Neuronal stem cell (in vitro differentiated cells): ENCODE measurements around the gene NOL3.

Experiments
- DNase-seq: peaks from one replicate; pipeline ENCODE4 v3.0.0-alpha.2; 2013; ENCODE audit warnings: low spot score
- H2AFZ ChIP-seq: one replicate; pipeline ENCODE4 v1.6.1; 2013; ENCODE audit warnings: mild to moderate bottlenecking, low read length, inconsistent platforms
- H2AK5ac ChIP-seq: 2 replicates; pipeline ENCODE4 v1.6.1; 2013; ENCODE audit warnings: low read depth, mild to moderate bottlenecking, inconsistent platforms, low read length, moderate library complexity, mixed read lengths
- H2BK120ac ChIP-seq: 2 replicates; pipeline ENCODE4 v1.6.1; 2013; ENCODE audit warnings: low read depth, mild to moderate bottlenecking, inconsistent platforms, low read length, moderate library complexity, mixed read lengths
- H2BK12ac ChIP-seq: one replicate; pipeline ENCODE4 v1.6.1; 2013; ENCODE audit warnings: low read length, inconsistent platforms
- H2BK15ac ChIP-seq: 2 replicates; pipeline ENCODE4 v1.6.1; 2013; ENCODE audit warnings: mild to moderate bottlenecking, low read length, inconsistent platforms, mixed read lengths
- H2BK5ac ChIP-seq: one replicate; pipeline ENCODE4 v1.6.1; 2013; ENCODE audit warnings: inconsistent platforms, mild to moderate bottlenecking, low read length, moderate library complexity
- H3K14ac ChIP-seq: one replicate; pipeline ENCODE4 v1.6.1; 2013; ENCODE audit warnings: low read length, inconsistent platforms
- H3K18ac ChIP-seq: 2 replicates; pipeline ENCODE4 v1.6.1; 2013; ENCODE audit warnings: low read length, inconsistent platforms
- H3K23ac ChIP-seq: 2 replicates; pipeline ENCODE4 v1.6.1; 2013; ENCODE audit warnings: low read depth, mild to moderate bottlenecking, mixed read lengths, low read length, inconsistent platforms; ENCODE audit not compliant: poor library complexity
- H3K27ac ChIP-seq: replicated peaks from 3 replicates; pipeline ENCODE4 v1.5.1; 2013; ENCODE audit warnings: low read length, inconsistent platforms
- H3K27me3 ChIP-seq, 3 experiments: 2 replicates each; pipeline ENCODE4 v1.6.1; 2013; ENCODE audit warnings: low read length in 3 of 3, mild to moderate bottlenecking in 2 of 3, inconsistent platforms in 1 of 3, low read depth in 1 of 3, mixed read lengths in 1 of 3, moderate library complexity in 1 of 3; ENCODE audit not compliant: control insufficient read depth in 3 of 3, insufficient read depth in 3 of 3
- H3K36me3 ChIP-seq, 2 donors: replicated peaks in 1 of 2; 2 replicates each; pipeline ENCODE4 v1.6.1; 2013; ENCODE audit warnings: low read length in 2 of 2; ENCODE audit not compliant: control insufficient read depth in 2 of 2, insufficient read depth in 2 of 2
- H3K4ac ChIP-seq: 2 replicates; pipeline ENCODE4 v1.6.1; 2013; ENCODE audit warnings: inconsistent platforms, mild to moderate bottlenecking, low read length, moderate library complexity
- H3K4me1 ChIP-seq, 2 donors: 1 replicate in 1 of 2; 2 replicates in 1 of 2; pipeline ENCODE4 v1.6.1; 2013; ENCODE audit warnings: low read length in 2 of 2, low read depth in 1 of 2; ENCODE audit not compliant: control insufficient read depth in 2 of 2, insufficient read depth in 1 of 2
- H3K4me2 ChIP-seq: one replicate; pipeline ENCODE4 v1.6.1; 2013; ENCODE audit warnings: mild to moderate bottlenecking, low read length, inconsistent platforms; ENCODE audit not compliant: insufficient read depth, poor library complexity, severe bottlenecking
- H3K4me3 ChIP-seq, 2 donors: 2 replicates each; pipeline ENCODE4 v1.5.1; 2013; ENCODE audit warnings: low read length in 2 of 2, mild to moderate bottlenecking in 2 of 2, inconsistent platforms in 1 of 2, moderate library complexity in 1 of 2
- H3K79me1 ChIP-seq: one replicate; pipeline ENCODE4 v1.6.1; 2013; ENCODE audit warnings: low read depth, mild to moderate bottlenecking, inconsistent platforms, low read length, moderate library complexity
- H3K9ac ChIP-seq: one replicate; pipeline ENCODE4 v1.6.1; 2013; ENCODE audit warnings: mild to moderate bottlenecking, low read depth, low read length, inconsistent platforms; ENCODE audit not compliant: poor library complexity
- H3K9me3 ChIP-seq, 2 donors: replicated peaks in 1 of 2; 2 replicates each; pipeline versions ENCODE3 to v1.6.1; 2013; ENCODE audit warnings: low read length in 2 of 2, mild to moderate bottlenecking in 2 of 2, inconsistent platforms in 1 of 2, low read depth in 1 of 2, mixed read lengths in 1 of 2, moderate library complexity in 1 of 2; ENCODE audit not compliant: control insufficient read depth in 2 of 2, insufficient read depth in 1 of 2
- H4K8ac ChIP-seq: one replicate; pipeline ENCODE4 v1.6.1; 2013; ENCODE audit warnings: low read depth, mild to moderate bottlenecking, inconsistent platforms, low read length, moderate library complexity
- H4K91ac ChIP-seq: one replicate; pipeline ENCODE4 v1.6.1; 2013; ENCODE audit warnings: low read length, low read depth, mild to moderate bottlenecking, inconsistent platforms; ENCODE audit not compliant: poor library complexity
- WGBS, 2 donors: extraction: QIAGEN DNeasy Blood & Tissue Kit; methylation state at CpG; one replicate each; pipeline ENCODE4 v1.1.7; 2013; ENCODE audit warnings: missing lambda C conversion rate in 2 of 2, mixed read lengths in 1 of 2; ENCODE audit not compliant: insufficient read length in 2 of 2, insufficient replicate concordance in 1 of 2; ENCODE audit errors: extremely low coverage in 2 of 2; 5-methylcytosine and 5-hydroxymethylcytosine counted together

NOL3 gene

GRCh38 chr16:67150047-67150832 lies 20.1 kb upstream of the NOL3 start:
- peak overlapping the region; percentile 59 for H2BK5ac ChIP-seq
- no peak overlapping the region for H2BK12ac ChIP-seq
- peak overlapping the region; percentile 53 for H3K9ac ChIP-seq
- peaks cover 23 to 59% (median 38%) of the 10 kb centered on the region in 3 experiments for H3K27me3 ChIP-seq
- H3K4me1 ChIP-seq = peaks cover 2 to 4% of the 10 kb centered on the region in 2 donors
- peaks cover 23 to 35% of the 10 kb centered on the region in 2 donors for H3K36me3 ChIP-seq
- H2AK5ac ChIP-seq = peak overlapping the region; percentile 51
- no peak overlapping the region for H3K27ac ChIP-seq
- peak overlapping the region; percentile 71 for H3K14ac ChIP-seq
- peak overlapping the region; percentile 44 to 84 for H3K4me3 ChIP-seq
- peak overlapping the region; percentile 55 for H3K23ac ChIP-seq
- no peak overlapping the region for H4K8ac ChIP-seq
- no peak overlapping the region for H4K91ac ChIP-seq
- no peaks in the 10 kb centered on the region for H3K79me1 ChIP-seq
- H3K9me3 ChIP-seq = peaks cover 0 to 7% of the 10 kb centered on the region in 2 donors
- peak overlapping the region; percentile 89 for H2BK15ac ChIP-seq
- no peak overlapping the region for H3K4ac ChIP-seq
- H2AFZ ChIP-seq = peak overlapping the region; percentile 95
- H3K4me2 ChIP-seq = peak overlapping the region; percentile 89
- WGBS, 2 donors = no CpG with 5 or more reads among the region's 94 CpGs
- peak overlapping the region; percentile 88 for H3K18ac ChIP-seq
- H2BK120ac ChIP-seq = peak overlapping the region; percentile 47
- DNase-seq = no peak

DNA sequence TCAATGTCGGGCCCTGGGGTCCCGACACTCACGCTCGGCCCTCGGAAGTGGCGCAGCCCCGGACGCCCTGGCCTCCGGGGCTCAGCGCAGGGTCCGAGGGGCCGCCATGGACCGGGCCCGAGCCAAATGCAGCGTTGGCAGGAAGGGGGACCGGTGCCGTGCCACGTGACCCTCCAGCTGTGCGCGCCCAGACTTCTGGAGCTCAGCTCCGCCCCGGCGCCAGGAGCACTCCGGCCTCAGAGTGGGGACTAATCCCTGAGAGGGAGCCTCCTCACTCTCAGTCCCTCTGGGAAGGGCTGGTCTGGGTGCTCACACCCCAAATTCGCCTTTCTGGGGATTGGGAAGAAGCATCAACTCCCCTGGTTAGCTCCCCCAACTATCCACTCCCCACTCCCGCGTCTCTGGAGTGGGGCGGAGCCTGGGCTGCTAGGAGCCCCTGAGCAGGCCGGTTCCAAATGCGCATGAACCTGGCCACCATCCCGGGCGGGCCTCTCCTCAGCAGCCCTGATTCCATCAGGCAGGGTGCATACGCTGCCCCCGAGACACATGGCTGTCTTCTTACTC lies 19.4 kb upstream of the NOL3 start, which contains the start of gene B3GNT9:
Gene B3GNT9 (minus strand): TSS at position 166 of the 564 bp plus-strand sequence. CDS start 513 bp downstream, outside the sequence.
- peak within 1 kb of the TSS; percentile 59 for H2BK5ac ChIP-seq
- H3K27me3 ChIP-seq = peaks cover 28 to 66% (median 44%) of the 10 kb centered on the region in 3 experiments
- H3K27ac ChIP-seq = no peak within 1 kb of the TSS
- H4K8ac ChIP-seq = no peak within 1 kb of the TSS
- H2BK120ac ChIP-seq = peak within 1 kb of the TSS; percentile 47
- H2BK12ac ChIP-seq = no peak within 1 kb of the TSS
- H3K79me1 ChIP-seq = no peaks in the 10 kb centered on the region
- WGBS, 2 donors = no CpG with 5 or more reads among the region's 34 CpGs
- H3K14ac ChIP-seq = peak within 1 kb of the TSS; percentile 71
- H3K9me3 ChIP-seq = peaks cover 0 to 7% of the 10 kb centered on the region in 2 donors
- peak within 1 kb of the TSS; percentile 95 for H2AFZ ChIP-seq
- no peak within 1 kb of the TSS for H3K4ac ChIP-seq
- peak within 1 kb of the TSS; percentile 91 for H3K23ac ChIP-seq
- peak within 1 kb of the TSS; percentile 44 to 84 for H3K4me3 ChIP-seq
- H2BK15ac ChIP-seq = peak within 1 kb of the TSS; percentile 89
- H3K36me3 ChIP-seq = peaks cover 16 to 28% of the 10 kb centered on the region in 2 donors
- H4K91ac ChIP-seq = no peak within 1 kb of the TSS
- H3K4me2 ChIP-seq = peak within 1 kb of the TSS; percentile 89
- no peak for DNase-seq
- H3K9ac ChIP-seq = peak within 1 kb of the TSS; percentile 53
- peaks cover 2 to 8% of the 10 kb centered on the region in 2 donors for H3K4me1 ChIP-seq
- peak within 1 kb of the TSS; percentile 88 for H3K18ac ChIP-seq
- peak within 1 kb of the TSS; percentile 51 for H2AK5ac ChIP-seq

GRCh38 chr16:67151431-67152097 lies 18.8 kb upstream of the NOL3 start:
- peak overlapping the region; percentile 53 for H3K9ac ChIP-seq
- H4K91ac ChIP-seq = no peak overlapping the region
- peak overlapping the region; percentile 54 for H2BK5ac ChIP-seq
- no peak overlapping the region for H2BK12ac ChIP-seq
- H3K27me3 ChIP-seq = peaks cover 34 to 73% (median 51%) of the 10 kb centered on the region in 3 experiments
- H2AFZ ChIP-seq = peak overlapping the region; percentile 95
- H3K18ac ChIP-seq = peak overlapping the region; percentile 76
- DNase-seq = no peak
- H2BK15ac ChIP-seq = peak overlapping the region; percentile 89
- H2BK120ac ChIP-seq = no peak overlapping the region
- H3K23ac ChIP-seq = peak overlapping the region; percentile 91
- no peak overlapping the region for H3K4ac ChIP-seq
- no CpG with 5 or more reads among the region's 8 CpGs for WGBS, 2 donors
- H3K36me3 ChIP-seq = peaks cover 10 to 21% of the 10 kb centered on the region in 2 donors
- no peak overlapping the region for H4K8ac ChIP-seq
- no peaks in the 10 kb centered on the region for H3K79me1 ChIP-seq
- peak overlapping the region; percentile 89 for H3K4me2 ChIP-seq
- H3K27ac ChIP-seq = no peak overlapping the region
- no peak overlapping the region for H2AK5ac ChIP-seq
- H3K9me3 ChIP-seq = peaks cover 0 to 7% of the 10 kb centered on the region in 2 donors
- H3K14ac ChIP-seq = peak overlapping the region; percentile 47
- H3K4me1 ChIP-seq = peaks cover 2 to 8% of the 10 kb centered on the region in 2 donors
- H3K4me3 ChIP-seq = peak overlapping the region in 1 of 2 donors; percentile 44
